Stimulated activated CD8-positive, alpha-beta memory T cell treated with anti-CD3 and anti-CD28 coated beads, Interleukin-4, amount 100 ng/mL, for 4 hours (primary cell): ENCODE results near the gene ZEB2.

Experiments used
- DNase-seq, 2 donors: peaks; one replicate each; pipeline ENCODE4 v3.0.0-alpha.2; 2020; ENCODE audit warnings: low read depth in 2 of 2, low spot score in 1 of 2

The ZEB2 gene

GRCh38 chr2:144358979-144359541 is 160.9 kb downstream of the ZEB2 start:
- DNase-seq = no peak

- no peak for DNase-seq
Measured at GRCh38 chr2:144358374-144358964, 161.4 kb downstream of the ZEB2 start.

DNA sequence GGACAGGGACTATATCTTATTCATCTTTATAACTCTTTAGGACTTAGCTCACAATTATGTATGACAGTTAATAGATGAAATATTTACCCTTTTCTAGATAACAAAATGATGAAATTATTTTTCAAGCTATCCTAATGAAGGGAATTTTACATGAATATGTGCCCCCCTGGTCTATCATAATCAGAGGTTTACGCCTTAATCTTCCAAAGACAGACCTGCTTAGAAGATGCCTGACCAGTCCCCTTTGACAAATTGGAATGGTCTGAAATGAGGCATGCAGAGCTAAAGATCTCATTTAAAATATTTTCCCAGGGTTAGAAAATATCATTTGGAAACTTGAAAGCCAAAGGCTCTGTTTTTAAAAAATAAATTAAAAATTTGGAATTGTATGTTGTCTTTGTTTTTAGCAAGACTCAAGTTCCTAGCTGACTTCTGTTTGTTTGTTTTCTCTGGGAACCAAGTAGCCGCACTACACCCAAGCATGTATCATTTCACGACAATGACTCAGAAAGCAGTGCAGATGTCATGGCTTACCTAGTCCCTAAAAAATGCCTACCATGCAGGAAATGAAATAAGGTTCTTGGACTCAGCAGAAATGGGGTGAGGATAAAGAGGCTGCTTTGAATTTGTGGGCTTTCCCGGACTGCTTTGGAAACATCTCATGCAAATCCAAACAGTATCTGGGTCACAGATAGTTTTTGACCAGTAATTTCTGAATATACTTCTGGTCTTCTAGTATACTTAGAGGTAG is 162.1 kb downstream of the ZEB2 start:
- DNase-seq = no peak

GRCh38 chr2:144356402-144356801 is 163.5 kb downstream of the ZEB2 start:
- no peak for DNase-seq

DNA sequence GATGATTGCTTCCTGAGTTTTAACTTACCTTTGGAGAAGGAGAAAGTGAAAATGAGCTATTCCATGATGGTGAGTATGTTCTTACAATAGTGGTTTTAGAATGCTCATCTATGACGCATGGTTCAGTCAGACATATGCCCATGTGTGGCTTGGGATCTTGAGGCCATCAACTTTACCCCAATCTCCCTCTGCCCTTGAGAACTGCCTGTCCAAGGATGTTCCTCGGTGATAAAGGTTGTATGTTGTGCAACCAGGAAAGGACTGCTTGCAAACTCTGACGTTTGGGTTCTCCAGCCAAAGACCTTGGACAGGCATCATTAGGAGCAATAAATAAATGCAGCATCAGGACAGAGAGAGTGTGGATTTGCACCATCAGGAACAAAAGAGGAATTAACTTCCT is 165.0 kb downstream of the ZEB2 start:
- DNase-seq = no peak

- no peak for DNase-seq
Measured at GRCh38 chr2:144351687-144352086, 168.2 kb downstream of the ZEB2 start.

- no peak for DNase-seq
Measured at GRCh38 chr2:144350151-144350802, 169.6 kb downstream of the ZEB2 start.

- DNase-seq = no peak
Measured at GRCh38 chr2:144349674-144350073, 170.2 kb downstream of the ZEB2 start.

GRCh38 chr2:144348846-144349245 is 171.1 kb downstream of the ZEB2 start:
- DNase-seq = no peak

- DNase-seq = no peak
Measured at GRCh38 chr2:144346229-144346628, 173.7 kb downstream of the ZEB2 start.

DNA sequence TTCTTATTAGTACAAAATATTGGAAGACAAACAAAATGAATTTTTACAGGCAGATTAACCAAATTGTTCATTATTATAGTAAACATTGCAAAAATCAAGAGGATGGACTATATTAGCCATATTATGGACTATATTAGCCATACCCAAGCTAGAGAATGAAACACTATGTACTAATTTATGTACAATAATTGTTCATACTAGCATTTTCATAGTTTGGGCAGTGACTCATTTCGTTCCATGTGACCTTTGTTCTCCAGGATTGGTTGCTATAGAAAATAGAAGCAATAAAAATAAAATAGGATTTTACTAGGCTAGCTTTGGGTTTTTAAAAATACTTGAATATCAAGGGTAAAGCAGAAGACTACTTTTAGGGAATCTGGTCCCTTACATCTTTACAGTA is 176.8 kb downstream of the ZEB2 start:
- no peak for DNase-seq

GRCh38 chr2:144341538-144341937 is 178.4 kb downstream of the ZEB2 start:
- DNase-seq = no peak

DNA sequence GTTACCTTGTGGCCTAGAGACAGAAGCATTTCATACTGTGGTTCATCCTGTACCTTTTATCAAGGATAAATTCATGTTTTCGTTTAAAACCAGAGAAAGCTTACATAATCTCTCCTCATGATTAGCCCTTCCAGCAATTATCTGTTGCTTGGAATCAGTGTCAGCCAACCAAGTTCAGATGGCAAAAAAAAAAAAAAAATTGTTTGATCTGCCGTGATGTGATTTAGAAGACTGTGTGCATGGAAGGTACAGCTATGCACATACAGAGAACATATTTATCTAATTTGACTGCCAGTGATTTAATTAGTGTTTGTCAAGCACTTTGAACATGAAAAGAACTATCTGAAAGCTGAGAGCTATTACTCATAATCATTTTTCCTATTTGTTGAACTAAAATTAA is 180.9 kb downstream of the ZEB2 start:
- DNase-seq = no peak

DNA sequence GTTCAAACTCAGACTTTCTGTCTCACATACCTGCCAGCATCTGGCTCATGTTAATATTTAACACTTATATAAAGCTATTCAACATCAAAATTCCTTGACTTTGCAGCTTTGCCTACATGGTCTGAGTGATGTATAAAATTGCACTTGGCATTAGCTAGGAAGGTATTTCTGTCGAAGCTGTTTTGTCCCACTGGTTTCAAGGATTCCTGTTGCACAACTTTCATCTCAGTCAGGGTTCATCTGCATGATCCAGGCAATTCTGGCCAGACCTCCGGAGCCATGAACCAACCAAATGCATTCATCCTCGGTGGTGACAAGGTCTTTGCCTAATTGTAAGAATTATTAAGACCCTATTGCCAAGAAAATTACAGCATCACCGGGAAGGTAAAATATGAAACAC is 185.4 kb downstream of the ZEB2 start:
- DNase-seq = no peak
